HG02798 (cell line): Measurements from ENCODE around the gene CCDC15.

Source experiments
- ATAC-seq: cut with Tn5 transposase; IDR thresholded peaks from one replicate; pipeline ENCODE4 v1.9.1; 2021; ENCODE audit warnings: mild to moderate bottlenecking; ENCODE audit not compliant: unreplicated experiment, poor library complexity

The CCDC15 gene

DNA sequence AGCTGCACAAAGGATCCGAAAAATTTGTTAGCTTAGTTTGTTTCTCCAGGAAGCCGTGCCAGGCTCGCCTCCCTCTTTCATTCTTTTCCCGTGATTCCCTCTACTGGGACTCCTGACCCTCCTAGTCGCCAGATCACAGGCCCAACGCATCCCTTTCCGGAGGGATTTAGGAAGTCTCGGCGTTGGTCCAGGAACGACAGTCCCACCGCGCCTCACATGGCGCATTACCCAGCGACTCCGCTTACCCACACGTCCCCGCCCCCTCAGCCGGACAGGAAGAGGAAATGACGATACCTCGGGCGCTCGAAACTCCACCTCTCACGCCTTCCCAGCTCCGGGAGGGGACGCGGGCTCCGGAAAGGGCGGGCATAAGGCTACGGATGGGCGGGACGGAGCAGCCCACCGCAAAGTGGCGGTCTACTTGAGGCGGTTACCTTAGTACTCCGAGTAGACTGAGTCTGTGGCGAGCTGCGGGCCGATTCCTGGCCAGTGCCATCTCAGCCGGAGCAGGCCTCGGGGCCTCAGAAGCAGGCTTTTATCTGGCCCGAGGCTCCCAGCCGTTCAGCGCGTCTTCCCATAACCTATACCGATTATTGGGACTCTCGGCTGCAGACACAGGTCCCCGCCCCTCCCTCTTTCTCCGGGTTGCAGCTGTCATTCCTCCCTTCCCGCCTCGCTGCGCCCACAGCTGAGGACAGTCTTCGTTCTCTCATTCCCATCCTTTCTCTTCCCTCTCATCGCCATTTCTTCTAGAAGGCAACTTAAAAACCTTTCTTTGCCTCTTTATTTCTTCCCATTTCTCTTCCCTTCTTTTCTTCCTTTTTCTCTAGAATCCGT lies at the start of gene CCDC15:
TSS of gene CCDC15 (plus strand) at position 450 of the 837 bp plus-strand sequence. CDS start 531 bp downstream, outside the sequence.
- peak; percentile 100 for ATAC-seq

- ATAC-seq, result no peak
Measured at GRCh38 chr11:124915541-124916369, 38.2 kb upstream of the CCDC15 start.

GRCh38 chr11:124916370-124916710 lies 37.7 kb upstream of the CCDC15 start:
- no peak for ATAC-seq

GRCh38 chr11:124917115-124917637 lies 36.8 kb upstream of the CCDC15 start:
- ATAC-seq, result no peak

GRCh38 chr11:124918950-124919349 lies 35.1 kb upstream of the CCDC15 start, which contains the start of gene HEPN1:
HEPN1 (plus strand) TSS chr11:124919250.
- no peak for ATAC-seq

DNA sequence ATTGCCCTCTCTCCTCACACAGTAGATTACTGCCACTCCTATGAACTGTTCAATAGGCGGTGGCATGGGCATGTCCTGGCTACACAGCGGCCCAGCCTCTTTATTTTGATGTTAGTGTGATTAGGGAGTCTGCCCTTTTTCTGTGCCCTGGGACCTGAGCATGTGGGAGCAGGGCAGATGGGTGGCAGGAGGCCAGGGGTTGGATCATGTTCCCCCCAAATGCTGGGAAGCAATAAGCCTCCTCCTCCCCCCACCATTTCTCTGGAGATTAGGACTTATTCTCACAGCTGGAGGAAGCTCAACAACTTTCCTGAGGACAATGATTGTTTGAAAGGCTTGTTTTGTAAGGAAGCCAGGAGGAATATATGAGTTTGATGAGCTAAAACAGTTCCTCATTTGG lies 34.1 kb upstream of the CCDC15 start:
- no peak for ATAC-seq

DNA sequence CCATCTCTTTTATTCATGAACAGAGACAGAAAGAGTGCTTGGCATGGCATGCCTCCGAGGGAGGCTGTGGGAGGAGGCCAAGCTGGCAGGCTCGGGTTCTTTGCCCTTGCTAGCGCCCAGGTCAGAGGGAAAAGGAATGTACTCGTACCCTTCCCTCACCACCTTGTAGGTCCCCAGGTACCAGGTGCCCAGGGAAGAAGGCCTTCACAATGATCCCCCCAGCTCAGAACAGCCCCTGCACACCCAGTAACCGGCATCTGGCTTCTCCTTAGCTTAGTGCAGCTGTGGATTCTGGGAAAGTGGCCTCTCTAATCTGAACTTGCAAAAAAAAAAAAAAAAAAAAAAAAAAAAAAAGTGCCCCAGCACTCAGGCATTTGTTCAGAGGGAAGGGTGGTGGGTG lies 33.6 kb upstream of the CCDC15 start:
- ATAC-seq, result no peak

GRCh38 chr11:124920870-124921609 lies 33.0 kb upstream of the CCDC15 start:
- ATAC-seq, result peak; percentile 63

- ATAC-seq, result no peak
Measured at GRCh38 chr11:124922831-124923230, 31.2 kb upstream of the CCDC15 start.

GRCh38 chr11:124923296-124923695 lies 30.7 kb upstream of the CCDC15 start:
- no peak for ATAC-seq

GRCh38 chr11:124928942-124929665 lies 24.9 kb upstream of the CCDC15 start:
- no peak for ATAC-seq

DNA sequence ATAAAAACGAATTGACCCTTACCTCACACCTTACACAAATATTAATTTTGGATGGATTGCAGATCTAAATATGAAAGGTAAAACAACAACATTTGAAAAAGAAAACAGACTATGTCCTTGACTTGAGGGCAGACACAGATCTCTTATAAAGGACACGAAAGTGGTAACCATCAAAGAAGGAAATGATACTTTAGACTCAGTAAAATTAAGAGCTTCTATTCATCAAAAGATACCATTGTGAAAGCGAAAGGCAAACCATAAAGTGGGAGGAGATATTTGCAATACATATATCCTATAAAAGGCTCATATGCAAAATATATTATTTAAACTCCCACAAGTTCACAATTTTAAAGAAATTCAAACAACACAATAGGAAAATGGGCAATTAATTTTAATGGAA lies 23.2 kb upstream of the CCDC15 start:
- ATAC-seq, result peak; percentile 71

- ATAC-seq, result no peak
Measured at GRCh38 chr11:124934862-124935547, 19.0 kb upstream of the CCDC15 start.

- no peak for ATAC-seq
Measured at GRCh38 chr11:124935548-124936514, 18.2 kb upstream of the CCDC15 start, which contains the start of gene HEPACAM. HEPACAM (minus strand) TSS chr11:124936047; CDS start chr11:124936006, 41 bp downstream.

DNA sequence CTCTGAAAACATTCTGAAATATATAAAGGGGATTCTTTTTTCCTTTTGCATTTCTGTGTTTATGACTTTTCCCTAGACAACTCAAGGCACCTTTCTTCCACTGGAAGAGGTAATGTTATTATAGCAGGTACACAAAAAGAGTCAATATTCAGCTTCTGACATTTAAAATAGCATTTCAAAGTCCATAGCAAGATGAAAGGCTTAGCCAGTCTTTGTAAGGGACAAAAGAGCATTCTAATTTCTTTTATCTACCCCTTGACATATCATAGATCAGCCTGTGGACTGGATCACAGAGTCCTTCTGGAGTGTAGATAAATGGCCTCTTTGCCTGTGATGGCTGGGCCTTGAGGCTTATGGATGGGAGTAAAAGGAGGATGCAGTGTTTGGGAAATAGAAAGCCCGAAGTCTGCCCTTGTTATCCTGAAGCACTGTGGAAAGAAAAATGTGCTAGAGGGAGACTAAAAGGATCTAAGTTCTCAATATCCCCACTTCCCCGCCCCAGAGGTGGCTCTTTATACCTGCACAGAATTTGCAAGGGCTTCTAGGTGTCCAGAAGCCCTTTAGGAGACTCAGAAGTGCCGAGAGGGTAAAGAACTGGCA lies 16.6 kb upstream of the CCDC15 start:
- ATAC-seq, result no peak

- no peak for ATAC-seq
Measured at GRCh38 chr11:124938206-124938765, 15.7 kb upstream of the CCDC15 start.

- ATAC-seq, result no peak
Measured at GRCh38 chr11:124938970-124939369, 15.0 kb upstream of the CCDC15 start.
